ENCODE data around the gene SRGN.

The SRGN gene

GRCh38 chr10:69078311-69078710 lies 9.6 kb upstream of the SRGN start:
- no peaks in the 10 kb centered on the region for H3K27me3 ChIP-seq
- no peak for TF ChIP-seq CTCF (IDR thresholded peaks at IDR 0.05; ENCODE audit: low read depth, low read length)
- no peak for DNase-seq
- no peak overlapping the region for H3K4me3 ChIP-seq (ENCODE audit: low read depth, low read length)
- H3K9me3 ChIP-seq = no peaks in the 10 kb centered on the region
- H3K4me1 ChIP-seq = no peaks in the 10 kb centered on the region
- H3K36me3 ChIP-seq = no peaks in the 10 kb centered on the region

- DNase-seq = no peak
- no peak for TF ChIP-seq CTCF (IDR thresholded peaks at IDR 0.05; ENCODE audit: low read depth, low read length)
- no peaks in the 10 kb centered on the region for H3K9me3 ChIP-seq
Measured at GRCh38 chr10:69080226-69080625, 7.7 kb upstream of the SRGN start.

GRCh38 chr10:69086001-69086509 lies 1.8 kb upstream of the SRGN start:
- H3K4me1 ChIP-seq = no peaks in the 10 kb centered on the region
- no peak overlapping the region for H3K4me3 ChIP-seq (ENCODE audit: low read depth, low read length)
- no peak for DNase-seq
- no peaks in the 10 kb centered on the region for H3K27me3 ChIP-seq
- H3K36me3 ChIP-seq = no peaks in the 10 kb centered on the region
- no peak for TF ChIP-seq CTCF (IDR thresholded peaks at IDR 0.05; ENCODE audit: low read depth, low read length)
- no peaks in the 10 kb centered on the region for H3K9me3 ChIP-seq

More at GRCh38 chr10:69080226-69080625, 7.7 kb upstream of the SRGN start:
- Histone ChIP-seq H3K27me3 (no peaks in the 10 kb centered on the region), H3K36me3 (no peaks in the 10 kb centered on the region), H3K4me1 (no peaks in the 10 kb centered on the region), H3K4me3 (ENCODE audit: low read depth, low read length) (no peak overlapping the region)

GRCh38 chr10:69088471-69088769 lies 517 bp downstream of the SRGN start:
- Histone ChIP-seq H3K27me3 (no peaks in the 10 kb centered on the region), H3K4me1 (no peaks in the 10 kb centered on the region), H3K9me3 (no peaks in the 10 kb centered on the region), H3K4me3 (ENCODE audit: low read depth, low read length) (no peak overlapping the region), H3K36me3 (no peaks in the 10 kb centered on the region)
- DNase-seq = no peak
- no peak for TF ChIP-seq CTCF (IDR thresholded peaks at IDR 0.05; ENCODE audit: low read depth, low read length)

GRCh38 chr10:69088801-69089501 lies 1.0 kb downstream of the SRGN start:
- H3K4me3 ChIP-seq (ENCODE audit: low read depth, low read length) = no peak overlapping the region

More at GRCh38 chr10:69088801-69089501, 1.0 kb downstream of the SRGN start:
- Histone ChIP-seq H3K4me1 (no peaks in the 10 kb centered on the region), H3K36me3 (no peaks in the 10 kb centered on the region), H3K9me3 (no peaks in the 10 kb centered on the region), H3K27me3 (no peaks in the 10 kb centered on the region)
- DNase-seq = no peak
- no peak for TF ChIP-seq CTCF (IDR thresholded peaks at IDR 0.05; ENCODE audit: low read depth, low read length)

Measured in BE2C (cell line).